Measurements from ENCODE around the gene ZNF629. TPM values are rescaled to one million over a fixed set of nuclear protein-coding genes. Genes with fewer than 3 reads are reported as not detected.
"Not testable (repeated sequence)": the region's sequence is repeated elsewhere in the genome, so short reads cannot be mapped to it uniquely, and the experiment has no call there.

The ZNF629 gene
- total RNA-seq: 19.4 and 21.6 TPM in 2 replicates

- peak; percentile 70 for DNase-seq (ENCODE audit: low read depth)
- TF ChIP-seq, protein P1, sequence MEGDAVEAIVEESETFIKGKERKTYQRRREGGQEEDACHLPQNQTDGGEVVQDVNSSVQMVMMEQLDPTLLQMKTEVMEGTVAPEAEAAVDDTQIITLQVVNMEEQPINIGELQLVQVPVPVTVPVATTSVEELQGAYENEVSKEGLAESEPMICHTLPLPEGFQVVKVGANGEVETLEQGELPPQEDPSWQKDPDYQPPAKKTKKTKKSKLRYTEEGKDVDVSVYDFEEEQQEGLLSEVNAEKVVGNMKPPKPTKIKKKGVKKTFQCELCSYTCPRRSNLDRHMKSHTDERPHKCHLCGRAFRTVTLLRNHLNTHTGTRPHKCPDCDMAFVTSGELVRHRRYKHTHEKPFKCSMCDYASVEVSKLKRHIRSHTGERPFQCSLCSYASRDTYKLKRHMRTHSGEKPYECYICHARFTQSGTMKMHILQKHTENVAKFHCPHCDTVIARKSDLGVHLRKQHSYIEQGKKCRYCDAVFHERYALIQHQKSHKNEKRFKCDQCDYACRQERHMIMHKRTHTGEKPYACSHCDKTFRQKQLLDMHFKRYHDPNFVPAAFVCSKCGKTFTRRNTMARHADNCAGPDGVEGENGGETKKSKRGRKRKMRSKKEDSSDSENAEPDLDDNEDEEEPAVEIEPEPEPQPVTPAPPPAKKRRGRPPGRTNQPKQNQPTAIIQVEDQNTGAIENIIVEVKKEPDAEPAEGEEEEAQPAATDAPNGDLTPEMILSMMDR (IDR thresholded peaks at IDR 0.05; ENCODE audit: insufficient read depth, low read depth, low read length): no peak
- peak within 1 kb of the TSS; percentile 96 for H3K4me3 ChIP-seq (ENCODE audit: low read depth, low read length)
These were observed at the start of gene ZNF629 for GRCh38 chr16:30786936-30787612. Gene ZNF629 (minus strand): TSS chr16:30787205. CDS start chr16:30784482, 2,723 bp downstream.

- no peak for DNase-seq (ENCODE audit: low read depth)
- TF ChIP-seq, protein P1 (IDR thresholded peaks at IDR 0.05; ENCODE audit: insufficient read depth, low read depth, low read length): no peak
- H3K4me3 ChIP-seq (ENCODE audit: low read depth, low read length): no peak overlapping the region
These were observed 47.2 kb upstream of the ZNF629 start for GRCh38 chr16:30834130-30834740.

DNA sequence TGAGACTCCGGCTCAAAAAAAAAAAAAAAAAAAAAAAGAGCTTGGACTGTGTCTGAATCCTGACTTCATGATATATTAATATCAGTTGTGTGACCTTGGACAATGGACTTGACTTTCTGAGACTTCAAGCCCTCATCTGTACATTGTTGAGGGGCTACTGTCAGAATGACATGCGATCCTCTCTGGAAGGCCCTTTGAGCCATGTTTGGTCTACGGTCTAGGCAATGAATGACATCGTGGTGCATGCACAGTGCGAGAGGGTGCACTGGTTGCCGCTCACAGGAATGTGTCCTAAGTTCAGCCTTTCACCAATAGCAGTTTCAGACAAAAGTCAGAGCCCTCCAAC is 43.0 kb upstream of the ZNF629 start:
- no peak overlapping the region for H3K4me3 ChIP-seq (ENCODE audit: low read depth, low read length)
- DNase-seq (ENCODE audit: low read depth): no peak
- TF ChIP-seq, protein P1 (IDR thresholded peaks at IDR 0.05; ENCODE audit: insufficient read depth, low read depth, low read length): no peak

GRCh38 chr16:30829130-30830071 is 42.4 kb upstream of the ZNF629 start:
- no peak for DNase-seq (ENCODE audit: low read depth)
- no peak overlapping the region for H3K4me3 ChIP-seq (ENCODE audit: low read depth, low read length)
- TF ChIP-seq, protein P1 (IDR thresholded peaks at IDR 0.05; ENCODE audit: insufficient read depth, low read depth, low read length): peak; percentile 8

DNA sequence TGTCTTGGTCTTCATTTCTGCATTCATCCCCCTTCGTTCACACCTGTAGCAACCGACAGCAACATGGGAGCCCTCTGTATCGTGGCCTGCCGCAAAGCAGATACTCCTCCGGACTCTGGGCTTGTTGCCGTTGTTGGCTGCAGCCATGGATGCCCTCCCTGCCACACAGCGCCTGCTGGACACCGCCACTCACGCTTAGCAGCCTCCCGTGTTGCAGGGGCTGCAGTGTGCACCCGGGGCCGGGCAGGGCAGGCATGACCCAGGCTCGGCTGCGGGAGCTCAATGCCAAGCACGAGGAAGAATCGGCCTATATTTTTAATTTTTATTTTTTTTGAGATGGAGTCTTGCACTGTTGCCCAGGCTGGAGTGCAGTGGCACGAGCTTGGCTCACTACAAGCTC is 34.9 kb upstream of the ZNF629 start:
- H3K4me3 ChIP-seq (ENCODE audit: low read depth, low read length): no peak overlapping the region
- no peak for DNase-seq (ENCODE audit: low read depth)
- TF ChIP-seq, protein P1 (IDR thresholded peaks at IDR 0.05; ENCODE audit: insufficient read depth, low read depth, low read length): no peak

DNA sequence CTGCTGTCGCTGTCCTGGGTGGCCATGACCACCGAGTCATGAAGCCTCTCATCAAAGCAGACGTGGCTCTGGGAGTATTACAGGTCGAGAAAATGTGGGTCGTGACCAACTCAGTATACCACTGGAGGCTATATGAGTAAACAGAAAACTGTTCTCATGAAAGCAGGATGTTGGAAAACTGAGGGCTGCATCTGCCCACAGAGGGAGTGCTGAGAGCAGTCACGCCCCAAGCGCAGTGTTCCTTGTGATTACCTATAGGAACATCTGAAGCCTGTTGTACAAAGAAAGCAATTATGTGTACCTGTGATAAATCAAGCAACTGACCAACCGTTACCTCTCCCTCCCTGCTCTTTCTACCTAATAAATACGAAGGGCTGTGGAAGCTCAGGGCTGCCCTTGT is 34.4 kb upstream of the ZNF629 start:
- H3K4me3 ChIP-seq (ENCODE audit: low read depth, low read length): not testable (repeated sequence)

GRCh38 chr16:30820952-30821421 is 34.0 kb upstream of the ZNF629 start:
- DNase-seq (ENCODE audit: low read depth): no peak
- TF ChIP-seq, protein P1 (IDR thresholded peaks at IDR 0.05; ENCODE audit: insufficient read depth, low read depth, low read length): no peak
- no peak overlapping the region for H3K4me3 ChIP-seq (ENCODE audit: low read depth, low read length)

More for the DNA sequence above, 34.4 kb upstream of the ZNF629 start:
- DNase-seq (ENCODE audit: low read depth): not testable (repeated sequence)
